ENCODE data around the gene LRRK1. TPM values are rescaled to one million over a fixed set of nuclear protein-coding genes. Genes with fewer than 3 reads are reported as not detected.

Gene LRRK1
- total and polyA plus RNA-seq, 2 of the 13 experiments (the other 11 are each of a cell fraction or from before 2014, with no cell fraction given), result 0.13 to 1.2 TPM

DNA sequence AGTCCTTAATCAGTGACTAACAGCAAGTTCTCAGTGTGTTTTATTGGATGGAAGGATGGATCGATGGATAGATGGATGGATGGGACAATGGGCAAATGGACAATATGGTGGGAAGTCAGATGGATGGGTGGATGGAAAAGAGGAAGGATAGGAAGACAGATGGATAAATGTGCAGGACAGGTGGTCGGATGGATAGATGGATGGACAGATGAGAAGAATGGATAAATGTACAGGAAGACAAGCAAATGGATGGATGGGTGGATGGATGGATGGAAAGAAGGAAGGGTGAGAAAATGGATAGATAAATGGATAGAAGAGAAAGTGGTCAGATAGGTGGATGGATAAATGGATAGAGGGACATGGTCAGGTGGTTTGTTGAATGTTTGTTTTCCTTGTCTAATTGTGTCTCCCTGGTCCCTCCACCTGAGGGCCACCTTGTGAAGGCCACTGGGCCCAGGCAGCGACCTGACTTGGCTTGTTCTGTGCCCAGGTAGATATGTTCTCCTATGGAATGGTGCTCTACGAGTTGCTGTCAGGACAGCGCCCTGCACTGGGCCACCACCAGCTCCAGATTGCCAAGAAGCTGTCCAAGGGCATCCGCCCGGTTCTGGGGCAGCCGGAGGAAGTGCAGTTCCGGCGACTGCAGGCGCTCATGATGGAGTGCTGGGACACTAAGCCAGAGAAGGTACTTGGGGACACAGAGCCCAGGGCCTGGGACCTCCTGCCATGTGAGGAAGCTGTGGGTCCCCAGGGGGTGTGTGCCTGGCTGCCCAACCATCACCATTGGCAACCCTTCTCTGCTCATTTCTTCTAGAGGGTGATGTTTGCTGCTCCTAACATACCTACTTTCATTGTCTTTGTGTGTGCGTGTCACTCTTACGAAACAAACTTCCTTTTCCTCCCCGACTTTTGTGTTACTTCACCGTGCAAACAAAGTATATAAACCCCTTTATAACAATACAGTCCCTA, 137.5 kb downstream of the LRRK1 start (continued):
- TF ChIP-seq, protein P1, sequence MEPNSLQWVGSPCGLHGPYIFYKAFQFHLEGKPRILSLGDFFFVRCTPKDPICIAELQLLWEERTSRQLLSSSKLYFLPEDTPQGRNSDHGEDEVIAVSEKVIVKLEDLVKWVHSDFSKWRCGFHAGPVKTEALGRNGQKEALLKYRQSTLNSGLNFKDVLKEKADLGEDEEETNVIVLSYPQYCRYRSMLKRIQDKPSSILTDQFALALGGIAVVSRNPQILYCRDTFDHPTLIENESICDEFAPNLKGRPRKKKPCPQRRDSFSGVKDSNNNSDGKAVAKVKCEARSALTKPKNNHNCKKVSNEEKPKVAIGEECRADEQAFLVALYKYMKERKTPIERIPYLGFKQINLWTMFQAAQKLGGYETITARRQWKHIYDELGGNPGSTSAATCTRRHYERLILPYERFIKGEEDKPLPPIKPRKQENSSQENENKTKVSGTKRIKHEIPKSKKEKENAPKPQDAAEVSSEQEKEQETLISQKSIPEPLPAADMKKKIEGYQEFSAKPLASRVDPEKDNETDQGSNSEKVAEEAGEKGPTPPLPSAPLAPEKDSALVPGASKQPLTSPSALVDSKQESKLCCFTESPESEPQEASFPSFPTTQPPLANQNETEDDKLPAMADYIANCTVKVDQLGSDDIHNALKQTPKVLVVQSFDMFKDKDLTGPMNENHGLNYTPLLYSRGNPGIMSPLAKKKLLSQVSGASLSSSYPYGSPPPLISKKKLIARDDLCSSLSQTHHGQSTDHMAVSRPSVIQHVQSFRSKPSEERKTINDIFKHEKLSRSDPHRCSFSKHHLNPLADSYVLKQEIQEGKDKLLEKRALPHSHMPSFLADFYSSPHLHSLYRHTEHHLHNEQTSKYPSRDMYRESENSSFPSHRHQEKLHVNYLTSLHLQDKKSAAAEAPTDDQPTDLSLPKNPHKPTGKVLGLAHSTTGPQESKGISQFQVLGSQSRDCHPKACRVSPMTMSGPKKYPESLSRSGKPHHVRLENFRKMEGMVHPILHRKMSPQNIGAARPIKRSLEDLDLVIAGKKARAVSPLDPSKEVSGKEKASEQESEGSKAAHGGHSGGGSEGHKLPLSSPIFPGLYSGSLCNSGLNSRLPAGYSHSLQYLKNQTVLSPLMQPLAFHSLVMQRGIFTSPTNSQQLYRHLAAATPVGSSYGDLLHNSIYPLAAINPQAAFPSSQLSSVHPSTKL (CRISPR knock-in tag; IDR thresholded peaks at IDR 0.05), result peak; percentile 48; the same call in 1 of the 2 replicates
- TF ChIP-seq TBX2 (CRISPR knock-in tag; IDR thresholded peaks at IDR 0.05; ENCODE audit: borderline replicate concordance), result no peak
- no peak for TF ChIP-seq HDAC2 (CRISPR knock-in tag; IDR thresholded peaks at IDR 0.05)
- no peak for TF ChIP-seq RFX5 (IDR thresholded peaks at IDR 0.05; ENCODE audit: low read depth, low read length)
- TF ChIP-seq, protein P2, sequence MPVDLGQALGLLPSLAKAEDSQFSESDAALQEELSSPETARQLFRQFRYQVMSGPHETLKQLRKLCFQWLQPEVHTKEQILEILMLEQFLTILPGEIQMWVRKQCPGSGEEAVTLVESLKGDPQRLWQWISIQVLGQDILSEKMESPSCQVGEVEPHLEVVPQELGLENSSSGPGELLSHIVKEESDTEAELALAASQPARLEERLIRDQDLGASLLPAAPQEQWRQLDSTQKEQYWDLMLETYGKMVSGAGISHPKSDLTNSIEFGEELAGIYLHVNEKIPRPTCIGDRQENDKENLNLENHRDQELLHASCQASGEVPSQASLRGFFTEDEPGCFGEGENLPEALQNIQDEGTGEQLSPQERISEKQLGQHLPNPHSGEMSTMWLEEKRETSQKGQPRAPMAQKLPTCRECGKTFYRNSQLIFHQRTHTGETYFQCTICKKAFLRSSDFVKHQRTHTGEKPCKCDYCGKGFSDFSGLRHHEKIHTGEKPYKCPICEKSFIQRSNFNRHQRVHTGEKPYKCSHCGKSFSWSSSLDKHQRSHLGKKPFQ (CRISPR knock-in tag; IDR thresholded peaks at IDR 0.05; ENCODE audit: insufficient replicate concordance), result no peak
- TF ChIP-seq STAT5B (CRISPR knock-in tag; IDR thresholded peaks at IDR 0.05), result no peak
